Left lobe of liver (tissue), 2 donors: Measurements from ENCODE around the gene MAF. TPM values are rescaled to one million over a fixed set of nuclear protein-coding genes. Genes with fewer than 3 reads are reported as not detected.

Experiments
- ATAC-seq: fragments of 200-7000 bp; cut with Tn5 transposase; one replicate; pipeline ENCODE4 v1.9.1; 2020; ENCODE audit warnings: mild to moderate bottlenecking, moderate library complexity
- DNase-seq: peaks from one replicate; pipeline ENCODE4 v3.0.0-alpha.2; 2020; ENCODE audit warnings: low spot score
- total RNA-seq: library from RNA; stranded (reverse); gene quantifications from one replicate; pipeline ENCODE4 v1.2.1, GENCODE V29; 2021
- donor health status: DM: no; HTN: no; CAD: no; lungs with moderate emphysema.
- donor health status: DM: no; HTN: yes; CAD: no.

Gene MAF
- total RNA-seq, 1 donor from 2014 or later = 44.0 TPM

DNA sequence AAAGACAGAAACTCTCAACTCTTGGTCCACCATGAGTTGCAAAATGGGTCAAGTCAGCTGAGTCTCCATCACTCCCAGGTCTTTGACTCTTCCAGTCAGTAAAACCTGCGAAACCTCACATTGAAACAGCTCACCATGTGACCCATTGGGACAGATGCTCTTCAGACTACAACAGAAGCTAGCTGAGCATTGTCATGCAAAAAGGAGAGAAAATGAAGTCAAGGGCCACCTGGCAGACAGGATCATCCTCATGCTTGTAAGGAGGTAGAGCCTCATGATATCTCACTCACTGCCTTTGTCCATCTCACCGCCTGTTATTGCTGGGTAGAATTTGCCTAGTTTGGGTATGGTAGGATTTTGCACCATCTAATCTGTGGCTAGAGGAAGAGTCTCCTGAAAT lies 50.2 kb downstream of the MAF start:
- ATAC-seq = no peak

DNA sequence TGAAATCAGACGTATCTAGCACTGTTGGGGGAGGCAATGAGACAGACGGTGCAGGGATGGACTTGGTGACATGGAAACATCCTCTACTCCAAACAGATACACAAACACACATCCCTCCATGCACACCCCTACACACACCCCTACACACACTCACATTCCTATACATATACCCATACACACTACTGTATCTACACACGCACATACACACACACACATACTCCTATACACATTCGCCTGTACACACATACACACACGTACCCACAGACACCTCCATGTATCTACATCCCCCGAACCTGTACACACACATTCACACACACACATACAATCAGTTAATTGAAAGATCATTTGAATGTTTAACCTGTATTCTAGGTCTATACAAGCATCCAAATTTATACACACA lies 53.5 kb downstream of the MAF start:
- no peak for ATAC-seq
- DNase-seq = no peak

More for the DNA sequence above, 50.2 kb downstream of the MAF start:
- DNase-seq = no peak
